A204.1 (cell line): ENCODE results near the gene ERFL.

Experiments used
- FAIRE-seq: peaks from 2 replicates; lab custom pipeline; 2012; peaks lifted over from hg19 to GRCh38; lab: Jason Lieb, UNC

ERFL gene

GRCh38 chr19:41897820-41898219 lies 30.4 kb downstream of the ERFL start:
- FAIRE-seq: no peak

GRCh38 chr19:41897181-41897580 lies 31.1 kb downstream of the ERFL start:
- FAIRE-seq: no peak

- no peak for FAIRE-seq
Observed at GRCh38 chr19:41896581-41896942, 31.7 kb downstream of the ERFL start.

GRCh38 chr19:41895745-41896580 lies 32.3 kb downstream of the ERFL start:
- FAIRE-seq: no peak

GRCh38 chr19:41894350-41894749 lies 33.9 kb downstream of the ERFL start:
- no peak for FAIRE-seq

GRCh38 chr19:41893899-41894298 lies 34.4 kb downstream of the ERFL start:
- FAIRE-seq: no peak

GRCh38 chr19:41892173-41892902 lies 35.9 kb downstream of the ERFL start:
- FAIRE-seq: no peak

- FAIRE-seq: no peak
Observed at GRCh38 chr19:41890936-41891335, 37.3 kb downstream of the ERFL start.

- FAIRE-seq: no peak
Observed at GRCh38 chr19:41889896-41890295, 38.4 kb downstream of the ERFL start.

- no peak for FAIRE-seq
Observed at GRCh38 chr19:41888926-41889325, 39.3 kb downstream of the ERFL start.

GRCh38 chr19:41887711-41888382 lies 40.4 kb downstream of the ERFL start:
- FAIRE-seq: no peak

GRCh38 chr19:41886761-41887710 lies 41.2 kb downstream of the ERFL start:
- no peak for FAIRE-seq

GRCh38 chr19:41883821-41884733 lies 44.2 kb downstream of the ERFL start:
- FAIRE-seq: peak; percentile 94

GRCh38 chr19:41883463-41883820 lies 44.8 kb downstream of the ERFL start:
- no peak for FAIRE-seq

- no peak for FAIRE-seq
Observed at GRCh38 chr19:41882568-41883462, 45.4 kb downstream of the ERFL start, which contains the start of gene ARHGEF1. ARHGEF1 (plus strand) TSS chr19:41883184; CDS start chr19:41888083, 4,899 bp downstream.

- FAIRE-seq: no peak
Observed at GRCh38 chr19:41880329-41880708, 47.9 kb downstream of the ERFL start.

- no peak for FAIRE-seq
Observed at GRCh38 chr19:41879670-41880328, 48.5 kb downstream of the ERFL start.

- FAIRE-seq: no peak
Observed at GRCh38 chr19:41879080-41879479, 49.2 kb downstream of the ERFL start.
